ENCODE results near the gene TMEM132C. TPM values are rescaled to one million over a fixed set of nuclear protein-coding genes. Genes with fewer than 3 reads are reported as not detected.

The TMEM132C gene
- total and polyA plus RNA-seq, 2 donors (not counting 1 experiment from before 2014, with no cell fraction given), result not detected

DNA sequence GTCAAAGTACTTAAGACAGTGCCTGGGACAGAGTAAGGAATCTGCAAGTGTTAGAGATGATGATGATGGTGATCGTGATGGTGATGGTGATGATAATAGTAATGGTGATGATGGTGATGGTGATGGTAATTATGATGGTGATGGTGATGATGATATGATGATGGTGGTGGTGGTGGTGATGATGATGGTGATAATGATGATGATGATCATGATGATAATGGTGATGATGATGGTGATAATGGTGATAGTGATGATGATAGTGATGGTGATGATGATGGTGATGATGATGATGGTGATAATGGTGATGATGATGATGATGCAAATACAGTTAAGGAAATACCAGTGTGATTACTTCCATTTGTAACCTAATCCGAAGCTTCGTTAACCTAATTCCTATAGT, 5.2 kb upstream of the TMEM132C start:
- Mint-ChIP-seq H3K4me1 (no peaks in the 10 kb centered on the region), H3K9me3 (ENCODE audit: insufficient read depth) (no peaks in the 10 kb centered on the region), H3K27ac (no peak overlapping the region), H3K4me3 (no peak overlapping the region), H3K27me3 (peaks cover 24% of the 10 kb centered on the region)
- H3K4me1 ChIP-seq (ENCODE audit: control insufficient read depth in 2 of 2, insufficient read depth in 2 of 2, low read length in 2 of 2), result no peaks in the 10 kb centered on the region
- CTCF ChIA-PET, result no interaction called here
- POLR2A ChIA-PET, result no interaction called here
- intact Hi-C loops (cut with micrococcal nuclease), result no loop called here
- WGBS (ENCODE audit: insufficient coverage), result 82% methylated on average over 1 of the region's 3 CpGs
- ATAC-seq (ENCODE audit: low read depth) (no peak), DNase-seq (no peak)
- no peak for TF ChIP-seq EZH2 (IDR thresholded peaks at IDR 0.05; ENCODE audit: borderline replicate concordance, insufficient read depth, low read depth, low read length, poor library complexity, severe bottlenecking)
- TF ChIP-seq, protein P1, sequence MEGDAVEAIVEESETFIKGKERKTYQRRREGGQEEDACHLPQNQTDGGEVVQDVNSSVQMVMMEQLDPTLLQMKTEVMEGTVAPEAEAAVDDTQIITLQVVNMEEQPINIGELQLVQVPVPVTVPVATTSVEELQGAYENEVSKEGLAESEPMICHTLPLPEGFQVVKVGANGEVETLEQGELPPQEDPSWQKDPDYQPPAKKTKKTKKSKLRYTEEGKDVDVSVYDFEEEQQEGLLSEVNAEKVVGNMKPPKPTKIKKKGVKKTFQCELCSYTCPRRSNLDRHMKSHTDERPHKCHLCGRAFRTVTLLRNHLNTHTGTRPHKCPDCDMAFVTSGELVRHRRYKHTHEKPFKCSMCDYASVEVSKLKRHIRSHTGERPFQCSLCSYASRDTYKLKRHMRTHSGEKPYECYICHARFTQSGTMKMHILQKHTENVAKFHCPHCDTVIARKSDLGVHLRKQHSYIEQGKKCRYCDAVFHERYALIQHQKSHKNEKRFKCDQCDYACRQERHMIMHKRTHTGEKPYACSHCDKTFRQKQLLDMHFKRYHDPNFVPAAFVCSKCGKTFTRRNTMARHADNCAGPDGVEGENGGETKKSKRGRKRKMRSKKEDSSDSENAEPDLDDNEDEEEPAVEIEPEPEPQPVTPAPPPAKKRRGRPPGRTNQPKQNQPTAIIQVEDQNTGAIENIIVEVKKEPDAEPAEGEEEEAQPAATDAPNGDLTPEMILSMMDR (IDR thresholded peaks at IDR 0.05), result no peak
- no peaks in the 10 kb centered on the region for H4K20me1 ChIP-seq (ENCODE audit: control insufficient read depth, insufficient read depth, low read length, poor library complexity, severe bottlenecking)
- H2AFZ ChIP-seq (ENCODE audit: insufficient read depth, low read depth, low read length, poor library complexity, severe bottlenecking), result no peak overlapping the region
- no peak overlapping the region for H3K9ac ChIP-seq (ENCODE audit: low read length)
- no peak overlapping the region for H3K4me2 ChIP-seq (replicated peaks; ENCODE audit: low read depth, low read length, poor library complexity, severe bottlenecking)
- H3K79me2 ChIP-seq (ENCODE audit: control insufficient read depth, insufficient read depth, low read length), result no peaks in the 10 kb centered on the region
- H3K27ac ChIP-seq (ENCODE audit: low read length in 2 of 2), result no peak overlapping the region
- no peak overlapping the region for H3K4me3 ChIP-seq (ENCODE audit: control extremely low read depth in 1 of 5, extremely low read depth in 1 of 5, insufficient read depth in 1 of 5, low read depth in 2 of 5, low read length in 4 of 5)
- no peaks in the 10 kb centered on the region for H3K36me3 ChIP-seq (replicated peaks in 1 of 2; ENCODE audit: control extremely low read depth in 1 of 2, control insufficient read depth in 1 of 2, extremely low read depth in 1 of 2, insufficient read depth in 2 of 2, low read length in 1 of 2)
- peaks cover 0 to 13% (median 2%) of the 10 kb centered on the region in 3 donors for H3K9me3 ChIP-seq (ENCODE audit: control extremely low read depth in 1 of 3, control insufficient read depth in 2 of 3, insufficient read depth in 1 of 3, low read length in 2 of 3)
- peaks cover 0 to 20% (median 7%) of the 10 kb centered on the region in 4 experiments for H3K27me3 ChIP-seq (replicated peaks in 1 of 4; ENCODE audit: control extremely low read depth in 1 of 4, control insufficient read depth in 3 of 4, insufficient read depth in 4 of 4, low read length in 3 of 4)

DNA sequence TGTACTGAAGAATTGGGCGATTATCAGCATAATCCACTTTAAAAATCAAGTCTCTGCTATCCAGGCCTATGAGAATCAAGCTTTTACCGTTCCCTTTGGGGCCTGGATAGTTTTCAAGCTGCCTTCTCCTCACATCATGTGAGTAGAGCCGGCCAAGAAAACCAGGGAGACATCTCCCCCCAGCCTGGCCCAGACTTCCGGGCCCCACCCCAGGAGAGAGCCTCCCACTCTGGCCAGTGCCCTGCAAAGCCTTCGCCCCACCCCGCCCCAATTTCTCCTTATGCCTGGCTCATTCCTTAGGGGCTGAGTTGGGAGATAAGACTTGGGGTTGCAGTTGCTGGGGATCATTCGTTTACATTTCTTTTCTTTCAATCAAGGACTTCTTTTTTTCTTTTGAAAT, 1.4 kb upstream of the TMEM132C start:
- Histone ChIP-seq H3K4me1 (ENCODE audit: control insufficient read depth in 2 of 2, insufficient read depth in 2 of 2, low read length in 2 of 2) (no peaks in the 10 kb centered on the region), H3K4me2 (replicated peaks; ENCODE audit: low read depth, low read length, poor library complexity, severe bottlenecking) (no peak overlapping the region), H3K79me2 (ENCODE audit: control insufficient read depth, insufficient read depth, low read length) (no peaks in the 10 kb centered on the region), H4K20me1 (ENCODE audit: control insufficient read depth, insufficient read depth, low read length, poor library complexity, severe bottlenecking) (no peaks in the 10 kb centered on the region), H3K9me3 (ENCODE audit: control extremely low read depth in 1 of 3, control insufficient read depth in 2 of 3, insufficient read depth in 1 of 3, low read length in 2 of 3) (peaks cover 0 to 21% (median 3%) of the 10 kb centered on the region in 3 donors), H3K9ac (ENCODE audit: low read length) (no peak overlapping the region), H3K27ac (ENCODE audit: low read length in 2 of 2) (no peak overlapping the region), H3K36me3 (replicated peaks in 1 of 2; ENCODE audit: control extremely low read depth in 1 of 2, control insufficient read depth in 1 of 2, extremely low read depth in 1 of 2, insufficient read depth in 2 of 2, low read length in 1 of 2) (no peaks in the 10 kb centered on the region), H3K4me3 (ENCODE audit: control extremely low read depth in 1 of 5, extremely low read depth in 1 of 5, insufficient read depth in 1 of 5, low read depth in 2 of 5, low read length in 4 of 5) (no peak overlapping the region), H3K27me3 (replicated peaks in 1 of 4; ENCODE audit: control extremely low read depth in 1 of 4, control insufficient read depth in 3 of 4, insufficient read depth in 4 of 4, low read length in 3 of 4) (peaks cover 0 to 39% (median 5%) of the 10 kb centered on the region in 4 experiments), H2AFZ (ENCODE audit: insufficient read depth, low read depth, low read length, poor library complexity, severe bottlenecking) (no peak overlapping the region)
- H3K27ac Mint-ChIP-seq, result no peak overlapping the region
- ATAC-seq (ENCODE audit: low read depth), result no peak
- H3K9me3 Mint-ChIP-seq (ENCODE audit: insufficient read depth), result no peaks in the 10 kb centered on the region
- CTCF ChIA-PET, result interaction anchor here (1.1 kb wide), 1 partner anchor 15 kb away, joined by 3 read pairs; no protein-coding TSS in a partner anchor
- TF ChIP-seq EZH2 (IDR thresholded peaks at IDR 0.05; ENCODE audit: borderline replicate concordance, insufficient read depth, low read depth, low read length, poor library complexity, severe bottlenecking), result no peak
- TF ChIP-seq, protein P1 (IDR thresholded peaks at IDR 0.05), result no peak
- DNase-seq, result no peak
- H3K27me3 Mint-ChIP-seq, result peaks cover 35% of the 10 kb centered on the region
- H3K4me3 Mint-ChIP-seq, result no peak overlapping the region
- 15% methylated on average over 4 of the region's 7 CpGs for WGBS (ENCODE audit: insufficient coverage)
- POLR2A ChIA-PET, result no interaction called here
- H3K4me1 Mint-ChIP-seq, result no peaks in the 10 kb centered on the region
- intact Hi-C loops (cut with micrococcal nuclease), result no loop called here

All from B cell (primary cell).